ENCODE measurements around the gene PUM1.

The PUM1 gene

GRCh38 chr1:30902593-30903290 is 162.8 kb downstream of the PUM1 start:
- H3K27ac ChIP-seq: no peak overlapping the region
- TF ChIP-seq ZFX (IDR thresholded peaks at IDR 0.05; ENCODE audit: borderline replicate concordance) (no peak), CTCF (IDR thresholded peaks at IDR 0.05) (no peak)

- H3K27ac ChIP-seq: no peak overlapping the region
- TF ChIP-seq CTCF (IDR thresholded peaks at IDR 0.05) (no peak), ZFX (IDR thresholded peaks at IDR 0.05; ENCODE audit: borderline replicate concordance) (no peak)
Observed at GRCh38 chr1:30901798-30902581, 163.5 kb downstream of the PUM1 start.

- TF ChIP-seq ZFX (IDR thresholded peaks at IDR 0.05; ENCODE audit: borderline replicate concordance) (no peak), CTCF (IDR thresholded peaks at IDR 0.05) (no peak)
- H3K27ac ChIP-seq: no peak overlapping the region
Observed at GRCh38 chr1:30900931-30901560, 164.5 kb downstream of the PUM1 start.

- no peak for TF ChIP-seq ZFX (IDR thresholded peaks at IDR 0.05; ENCODE audit: borderline replicate concordance)
- TF ChIP-seq CTCF (IDR thresholded peaks at IDR 0.05): no peak
- H3K27ac ChIP-seq: no peak overlapping the region
Observed at GRCh38 chr1:30900486-30900885, 165.0 kb downstream of the PUM1 start.

GRCh38 chr1:30899577-30900389 is 165.7 kb downstream of the PUM1 start:
- no peak overlapping the region for H3K27ac ChIP-seq

More at GRCh38 chr1:30899577-30900389, 165.7 kb downstream of the PUM1 start:
- TF ChIP-seq CTCF (IDR thresholded peaks at IDR 0.05) (no peak), ZFX (IDR thresholded peaks at IDR 0.05; ENCODE audit: borderline replicate concordance) (no peak)

All from 22Rv1 (cell line).